Stimulated activated naive B cell treated with anti-CD40 and anti-IgM and Interleukin-4, amounts not matched to agents 10 μg/mL and 1 μg/mL and 100 μg/mL, for 72 hours (primary cell): ENCODE data around the gene MAN1A1.
"Not testable (repeated sequence)": the region's sequence is repeated elsewhere in the genome, so short reads cannot be mapped to it uniquely, and the experiment has no call there.

ENCODE experiments used
- ATAC-seq, 2 donors: fragments of 150-1000 bp; cut with Tn5 transposase; replicated peaks; 2 replicates each; pipeline ENCODE4 v1.10.0; 2021; ENCODE audit warnings: moderate library complexity in 1 of 2
- DNase-seq: peaks from one replicate; pipeline ENCODE4 v3.0.0; 2021
- H3K27ac Mint-ChIP-seq: one replicate; pipeline ENCODE4 v1.8.0; 2022; ENCODE audit warnings: mild to moderate bottlenecking, mixed read lengths
- H3K27me3 Mint-ChIP-seq, 2 donors: one replicate each; pipeline ENCODE4 v1.8.0; 2022; ENCODE audit warnings: mixed read lengths in 2 of 2
- H3K36me3 Mint-ChIP-seq, 2 donors: one replicate each; pipeline ENCODE4 v1.8.0; 2022; ENCODE audit warnings: mixed read lengths in 2 of 2, mild to moderate bottlenecking in 1 of 2
- H3K4me1 Mint-ChIP-seq, 2 donors: one replicate each; pipeline ENCODE4 v1.8.0; 2022; ENCODE audit warnings: mixed read lengths in 2 of 2, mild to moderate bottlenecking in 1 of 2
- H3K4me3 Mint-ChIP-seq, 2 donors: one replicate each; pipeline ENCODE4 v1.8.0; 2022; ENCODE audit warnings: mild to moderate bottlenecking in 2 of 2, mixed read lengths in 2 of 2, moderate library complexity in 1 of 2
- H3K9me3 Mint-ChIP-seq, 2 donors: one replicate each; pipeline ENCODE4 v1.8.0; 2022; ENCODE audit warnings: mixed read lengths in 2 of 2, mild to moderate bottlenecking in 1 of 2

Gene MAN1A1

GRCh38 chr6:119181046-119181445, 168.5 kb downstream of the MAN1A1 start:
- H3K36me3 Mint-ChIP-seq = peaks cover 46 to 58% of the 10 kb centered on the region in 2 donors
- ATAC-seq (no peak), DNase-seq (no peak)
- peaks cover 0 to 4% of the 10 kb centered on the region in 2 donors for H3K4me1 Mint-ChIP-seq
- no peaks in the 10 kb centered on the region for H3K9me3 Mint-ChIP-seq
- no peak overlapping the region for H3K27ac Mint-ChIP-seq
- no peaks in the 10 kb centered on the region for H3K27me3 Mint-ChIP-seq
- H3K4me3 Mint-ChIP-seq = no peak overlapping the region

GRCh38 chr6:119179842-119180241, 169.7 kb downstream of the MAN1A1 start:
- ATAC-seq (no peak), DNase-seq (no peak)
- H3K27ac Mint-ChIP-seq = no peak overlapping the region
- peaks cover 0 to 4% of the 10 kb centered on the region in 2 donors for H3K4me1 Mint-ChIP-seq
- H3K4me3 Mint-ChIP-seq = no peak overlapping the region
- H3K27me3 Mint-ChIP-seq = no peaks in the 10 kb centered on the region
- no peaks in the 10 kb centered on the region for H3K9me3 Mint-ChIP-seq
- peaks cover 41 to 46% of the 10 kb centered on the region in 2 donors for H3K36me3 Mint-ChIP-seq

DNA sequence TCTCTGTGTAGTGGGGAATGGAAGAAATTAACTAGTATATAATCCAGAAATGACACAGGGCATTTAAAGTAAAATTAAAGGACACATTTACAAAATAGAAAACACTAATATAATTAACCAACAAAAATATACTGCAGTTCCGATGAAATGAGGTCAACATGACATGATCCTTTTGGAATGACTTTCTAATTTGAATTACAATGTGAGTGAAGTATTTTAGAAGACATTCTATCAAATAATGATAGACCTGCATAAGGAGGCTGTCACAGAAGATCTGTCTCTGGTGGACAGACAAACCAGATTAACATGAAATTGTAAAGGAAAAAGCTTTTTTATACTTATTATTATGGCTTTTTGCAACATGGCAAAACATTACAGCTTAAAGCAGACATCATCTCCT, 170.5 kb downstream of the MAN1A1 start:
- DNase-seq (no peak), ATAC-seq (no peak)
- Mint-ChIP-seq H3K27ac (no peak overlapping the region), H3K4me1 (no peaks in the 10 kb centered on the region), H3K27me3 (no peaks in the 10 kb centered on the region), H3K4me3 (no peak overlapping the region), H3K36me3 (peaks cover 36 to 40% of the 10 kb centered on the region in 2 donors), H3K9me3 (no peaks in the 10 kb centered on the region)

DNA sequence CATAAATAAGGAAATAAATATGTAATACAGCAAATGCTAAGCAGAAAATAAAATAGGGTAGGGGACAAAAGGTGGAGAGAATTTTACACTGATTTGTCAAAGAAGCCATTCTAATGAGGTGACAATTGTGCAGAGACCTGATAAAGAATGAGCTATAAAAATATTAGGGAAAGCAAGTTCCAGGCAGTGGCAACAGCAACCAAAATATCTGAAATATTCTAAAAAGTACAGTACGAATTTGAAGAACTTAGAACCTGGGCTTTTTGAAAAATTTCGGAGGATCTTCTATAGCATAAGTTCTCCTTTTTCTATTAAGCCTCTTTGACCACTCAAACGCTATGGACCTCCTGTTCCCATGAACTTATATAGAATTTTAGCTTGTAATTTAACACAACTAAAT, 173.1 kb downstream of the MAN1A1 start:
- Mint-ChIP-seq H3K4me1 (no peaks in the 10 kb centered on the region), H3K4me3 (no peak overlapping the region), H3K9me3 (no peaks in the 10 kb centered on the region), H3K27me3 (no peaks in the 10 kb centered on the region), H3K36me3 (peaks cover 20% of the 10 kb centered on the region in 2 donors), H3K27ac (no peak overlapping the region)
- DNase-seq (no peak), ATAC-seq (no peak)

DNA sequence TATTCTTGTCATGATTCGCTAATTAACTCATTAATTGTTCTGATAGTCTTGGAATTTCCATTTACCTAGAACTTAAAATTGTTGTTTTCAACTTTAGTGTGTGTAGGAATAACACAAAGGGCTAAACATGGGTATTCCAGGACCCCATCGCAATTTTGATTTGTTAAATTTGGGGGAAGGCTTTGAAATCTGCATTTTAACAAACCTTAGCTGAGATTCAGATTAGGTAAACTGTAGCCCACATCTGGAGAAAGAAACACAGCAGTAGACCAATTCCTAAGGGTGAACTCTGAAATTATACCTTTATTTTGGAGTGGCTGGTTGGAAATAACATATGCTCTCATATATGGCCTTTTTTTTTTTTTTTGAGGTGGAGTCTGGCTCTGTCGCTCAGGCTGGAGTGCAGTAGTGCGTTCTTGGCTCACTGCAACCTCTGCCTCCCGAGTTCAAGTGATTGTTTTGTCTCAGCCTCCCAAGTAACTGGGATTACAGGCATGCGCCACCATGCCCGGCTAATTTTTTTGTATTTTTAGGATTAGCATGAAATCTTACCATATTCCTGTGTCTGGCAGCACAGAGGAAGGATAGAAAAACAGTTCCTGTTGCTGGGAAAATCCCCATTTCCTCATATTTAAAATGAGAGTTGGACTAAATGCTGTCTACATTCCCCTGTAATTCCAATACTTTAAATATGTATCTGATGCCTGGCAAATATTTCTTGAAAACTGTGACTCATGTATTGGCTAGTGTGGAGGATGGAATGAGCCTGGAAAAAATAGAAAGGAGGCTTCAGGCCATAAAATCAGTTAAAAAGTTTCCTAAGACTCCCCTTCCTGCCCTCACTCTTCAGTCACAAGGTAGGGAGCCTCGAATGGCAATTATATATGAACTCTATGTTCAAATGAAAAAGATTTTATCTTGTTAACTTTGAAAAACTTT, 174.4 kb downstream of the MAN1A1 start:
- Mint-ChIP-seq H3K4me3 (no peak overlapping the region), H3K4me1 (no peaks in the 10 kb centered on the region), H3K27ac (no peak overlapping the region), H3K27me3 (no peaks in the 10 kb centered on the region), H3K9me3 (no peaks in the 10 kb centered on the region), H3K36me3 (peaks cover 12 to 14% of the 10 kb centered on the region in 2 donors)
- ATAC-seq = no peak
- no peak for DNase-seq

- Mint-ChIP-seq H3K27ac (no peak overlapping the region), H3K27me3 (no peaks in the 10 kb centered on the region), H3K4me3 (no peak overlapping the region), H3K9me3 (no peaks in the 10 kb centered on the region), H3K36me3 (peaks cover 4 to 7% of the 10 kb centered on the region in 2 donors), H3K4me1 (no peaks in the 10 kb centered on the region)
- no peak for ATAC-seq
- DNase-seq = no peak
Observed at GRCh38 chr6:119174085-119174445, 175.5 kb downstream of the MAN1A1 start.

DNA sequence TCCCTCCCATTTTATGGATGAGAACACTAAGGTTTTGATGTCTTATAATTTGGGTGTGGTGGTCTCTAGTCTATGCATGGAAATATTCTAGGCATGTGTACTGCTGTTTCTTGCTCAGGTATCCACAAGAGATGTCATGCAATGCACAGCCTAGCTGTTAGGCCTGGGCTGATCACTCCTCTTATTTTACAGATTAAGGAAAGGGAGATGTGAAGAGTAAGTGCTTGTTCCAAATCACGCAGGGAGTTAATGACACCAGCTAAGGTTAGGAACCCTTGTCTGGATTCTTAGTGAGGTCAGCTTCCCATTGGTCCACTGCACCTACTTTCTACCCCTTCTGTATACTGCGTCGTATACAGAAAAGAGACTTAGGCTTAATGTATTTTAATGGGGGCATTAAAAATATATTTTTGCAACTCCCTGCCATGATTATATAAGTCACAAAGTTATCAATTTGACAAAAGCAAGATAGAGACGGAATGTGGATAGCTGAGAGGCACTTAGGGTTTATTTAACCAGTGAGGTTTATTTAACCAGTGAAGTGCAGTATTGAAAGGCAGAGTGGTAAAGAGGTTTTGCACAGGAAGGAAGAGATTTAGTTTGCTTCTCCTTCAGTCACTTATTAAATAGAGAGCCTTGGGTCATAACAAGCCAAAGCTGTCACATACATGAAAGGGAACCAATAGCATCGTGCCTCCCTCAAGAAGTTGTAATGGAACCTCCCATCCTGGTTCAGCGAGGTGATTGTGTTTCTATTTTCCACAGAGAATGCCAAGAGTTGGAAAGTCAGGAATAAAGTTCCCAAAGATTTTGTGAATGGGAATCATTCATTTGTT, 176.1 kb downstream of the MAN1A1 start:
- H3K9me3 Mint-ChIP-seq = no peaks in the 10 kb centered on the region
- H3K27me3 Mint-ChIP-seq = no peaks in the 10 kb centered on the region
- peaks cover 4% of the 10 kb centered on the region in 2 donors for H3K36me3 Mint-ChIP-seq
- ATAC-seq = no peak
- no peak for DNase-seq
- no peaks in the 10 kb centered on the region for H3K4me1 Mint-ChIP-seq
- no peak overlapping the region for H3K27ac Mint-ChIP-seq
- H3K4me3 Mint-ChIP-seq = no peak overlapping the region

DNA sequence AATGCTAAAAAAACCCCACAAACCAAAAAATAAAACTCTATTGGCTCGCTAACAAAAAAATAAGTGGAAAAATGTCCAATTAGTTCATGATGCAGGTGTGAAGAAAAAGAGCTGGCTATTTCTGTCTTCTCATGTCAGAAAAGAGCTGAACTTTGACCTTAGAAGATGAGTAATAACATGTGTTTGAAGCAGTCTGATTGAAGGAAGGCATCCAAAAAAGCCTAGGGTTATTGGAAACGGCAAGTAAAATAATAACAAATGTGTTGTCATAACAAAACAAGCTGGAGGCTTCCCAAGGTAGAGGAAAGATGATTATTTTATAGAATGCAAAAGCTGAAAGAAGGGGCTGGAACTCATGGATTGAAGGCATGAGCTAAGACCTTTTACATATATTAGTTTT, 176.7 kb downstream of the MAN1A1 start:
- H3K9me3 Mint-ChIP-seq = no peaks in the 10 kb centered on the region
- DNase-seq = no peak
- H3K27me3 Mint-ChIP-seq = no peaks in the 10 kb centered on the region
- no peaks in the 10 kb centered on the region for H3K4me1 Mint-ChIP-seq
- ATAC-seq = no peak
- H3K36me3 Mint-ChIP-seq = peaks cover 4% of the 10 kb centered on the region in 2 donors
- no peak overlapping the region for H3K4me3 Mint-ChIP-seq
- no peak overlapping the region for H3K27ac Mint-ChIP-seq

- DNase-seq (no peak), ATAC-seq (no peak)
- Mint-ChIP-seq H3K4me3 (no peak overlapping the region), H3K9me3 (no peaks in the 10 kb centered on the region), H3K27ac (no peak overlapping the region), H3K36me3 (peaks cover 4% of the 10 kb centered on the region in 2 donors), H3K4me1 (no peaks in the 10 kb centered on the region), H3K27me3 (no peaks in the 10 kb centered on the region)
Observed at GRCh38 chr6:119171864-119172588, 177.5 kb downstream of the MAN1A1 start.

DNA sequence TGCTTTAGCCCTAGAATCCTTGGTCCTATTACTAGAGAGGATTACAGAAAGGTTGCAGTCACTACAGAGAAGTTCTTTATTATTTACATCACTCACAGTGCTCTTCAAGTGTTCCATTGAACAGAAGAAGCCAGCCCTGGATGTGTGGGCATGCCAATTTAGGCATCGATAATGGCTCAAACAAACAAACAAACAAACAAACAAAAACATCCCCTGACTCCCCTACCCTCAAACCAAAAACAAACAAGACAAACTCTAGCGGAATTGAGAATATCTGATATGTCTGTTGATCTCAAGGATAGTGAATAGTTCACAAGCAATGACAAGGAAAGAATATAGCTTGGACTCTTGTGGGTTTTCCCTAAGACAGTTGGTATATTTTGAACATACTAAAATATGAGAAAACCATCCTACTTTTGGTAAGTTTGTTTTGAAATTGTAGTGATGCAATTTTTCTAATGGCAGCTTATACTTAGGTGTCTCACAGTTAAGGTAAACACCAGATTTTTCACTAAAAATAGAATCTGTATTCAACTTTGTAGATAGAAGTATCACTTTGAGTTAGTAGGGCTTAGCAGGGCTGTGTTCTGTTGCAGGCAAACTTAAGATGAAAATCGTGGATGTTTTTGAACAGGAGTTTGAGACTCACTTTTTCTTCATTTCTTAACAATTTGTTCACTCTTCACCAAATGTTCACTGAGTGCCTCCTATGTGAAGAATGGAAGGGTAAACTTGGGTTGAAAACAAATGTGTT, 178.3 kb downstream of the MAN1A1 start:
- Mint-ChIP-seq H3K4me3 (no peak overlapping the region), H3K36me3 (no peaks in the 10 kb centered on the region), H3K4me1 (no peaks in the 10 kb centered on the region), H3K9me3 (no peaks in the 10 kb centered on the region), H3K27me3 (peaks cover 5% of the 10 kb centered on the region in 2 donors), H3K27ac (no peak overlapping the region)
- DNase-seq = no peak
- ATAC-seq = no peak

DNA sequence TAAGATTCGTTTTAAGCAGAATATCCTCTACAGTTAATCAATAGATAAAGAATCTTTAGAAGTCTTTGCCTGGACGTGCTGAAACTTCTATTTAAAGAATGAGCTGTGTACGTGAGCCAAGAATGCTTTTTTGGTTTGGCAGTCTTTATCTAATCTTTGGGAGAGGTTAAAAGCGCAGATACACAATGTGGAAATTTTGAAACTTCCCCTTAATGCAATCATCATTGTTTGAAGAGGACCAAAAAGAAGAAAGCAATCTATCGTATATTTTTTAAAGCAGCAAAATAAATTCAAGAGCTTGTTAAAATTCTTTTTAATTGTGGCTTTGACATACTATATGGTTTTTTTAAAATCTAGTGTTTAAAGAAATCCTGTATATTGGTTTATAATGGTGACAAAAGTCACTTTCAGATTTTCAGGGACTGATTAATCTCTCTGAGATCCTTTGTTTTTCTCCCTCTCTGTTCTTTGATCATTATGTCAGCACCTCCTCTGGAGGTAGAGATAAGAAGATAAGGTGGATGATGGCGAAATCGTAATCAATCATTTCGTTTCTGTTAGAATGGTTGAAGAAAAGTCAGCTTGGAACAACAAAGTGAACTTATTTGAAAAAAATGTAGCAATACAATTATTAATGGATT, 179.0 kb downstream of the MAN1A1 start:
- DNase-seq = no peak
- no peaks in the 10 kb centered on the region for H3K4me1 Mint-ChIP-seq
- H3K4me3 Mint-ChIP-seq = no peak overlapping the region
- H3K27me3 Mint-ChIP-seq = peaks cover 8 to 11% of the 10 kb centered on the region in 2 donors
- ATAC-seq = no peak
- H3K9me3 Mint-ChIP-seq = no peaks in the 10 kb centered on the region
- H3K27ac Mint-ChIP-seq = no peak overlapping the region
- H3K36me3 Mint-ChIP-seq = no peaks in the 10 kb centered on the region

DNA sequence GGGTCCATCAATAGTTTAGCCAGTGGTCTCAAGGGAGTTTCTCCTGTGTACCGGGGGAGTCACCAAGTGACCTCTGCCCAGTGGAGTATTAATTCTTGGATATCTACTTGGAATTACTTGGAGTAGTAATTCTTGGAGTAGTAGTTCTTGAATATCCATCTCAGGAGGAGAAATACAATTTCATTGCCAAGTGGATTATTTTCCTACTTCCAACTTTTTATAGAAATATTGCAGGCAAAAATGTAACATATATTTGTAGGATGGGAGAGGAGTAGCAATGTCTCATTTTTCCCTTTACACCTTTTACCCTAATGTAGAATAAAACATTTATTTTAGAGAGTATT, 179.5 kb downstream of the MAN1A1 start:
- no peak overlapping the region for H3K27ac Mint-ChIP-seq
- no peaks in the 10 kb centered on the region for H3K36me3 Mint-ChIP-seq
- H3K4me3 Mint-ChIP-seq = no peak overlapping the region
- no peak for DNase-seq
- H3K27me3 Mint-ChIP-seq = peaks cover 8 to 13% of the 10 kb centered on the region in 2 donors
- H3K9me3 Mint-ChIP-seq = no peaks in the 10 kb centered on the region
- ATAC-seq = no peak
- H3K4me1 Mint-ChIP-seq = no peaks in the 10 kb centered on the region

DNA sequence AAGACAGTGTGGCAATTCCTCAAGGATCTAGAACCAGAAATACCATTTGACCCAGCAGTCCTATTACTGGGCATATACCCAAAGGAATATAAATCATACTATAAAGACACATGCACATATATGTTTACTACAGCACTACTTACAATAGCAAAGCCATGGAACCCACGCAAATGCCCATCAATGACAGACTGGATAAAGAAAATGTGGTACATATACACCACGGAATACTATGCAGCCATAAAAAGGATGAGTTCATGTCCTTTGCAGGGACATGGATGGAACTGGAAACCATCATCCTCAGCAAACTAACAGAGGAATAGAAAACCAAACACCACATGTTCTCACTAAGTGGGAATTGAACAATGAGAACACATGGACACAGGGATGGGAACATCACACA, 180.2 kb downstream of the MAN1A1 start:
- ATAC-seq, H3K36me3 Mint-ChIP-seq, H3K4me1 Mint-ChIP-seq, H3K4me3 Mint-ChIP-seq, DNase-seq, H3K9me3 Mint-ChIP-seq, H3K27ac Mint-ChIP-seq: not testable (repeated sequence)
- H3K27me3 Mint-ChIP-seq = peaks cover 8 to 13% of the 10 kb centered on the region in 2 donors
